ENCODE data around the gene LRRC18.

DNA sequence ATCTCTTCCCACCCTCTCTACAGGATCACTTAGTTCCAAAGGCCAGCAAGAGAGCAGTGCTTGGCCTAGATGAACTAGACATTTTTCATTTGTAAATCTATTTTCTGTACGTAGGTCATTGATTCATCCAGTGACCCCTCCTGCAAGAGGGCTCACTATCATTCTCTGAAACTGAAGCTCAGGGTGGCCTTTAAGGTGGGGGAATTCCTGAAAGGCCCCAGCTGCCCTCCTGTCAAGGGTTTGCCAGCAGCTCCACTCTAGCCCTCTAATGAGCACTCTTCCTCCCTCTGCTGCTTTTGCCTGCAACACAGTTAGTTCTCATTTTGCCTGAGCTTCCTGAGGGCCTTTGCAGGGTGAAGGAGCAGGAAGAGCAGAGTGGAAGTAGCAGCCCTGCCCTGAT lies 41.2 kb downstream of the LRRC18 start:
- TF ChIP-seq CTCF (IDR thresholded peaks at IDR 0.05; ENCODE audit: low read depth, low read length) (no peak), POLR2A (IDR thresholded peaks at IDR 0.05; ENCODE audit: extremely low read depth, insufficient read length) (no peak), MYC (IDR thresholded peaks at IDR 0.05; ENCODE audit: low read depth, low read length) (no peak)
- TF ChIP-seq, protein P1, sequence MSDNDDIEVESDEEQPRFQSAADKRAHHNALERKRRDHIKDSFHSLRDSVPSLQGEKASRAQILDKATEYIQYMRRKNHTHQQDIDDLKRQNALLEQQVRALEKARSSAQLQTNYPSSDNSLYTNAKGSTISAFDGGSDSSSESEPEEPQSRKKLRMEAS (IDR thresholded peaks at IDR 0.05; ENCODE audit: low read depth, low read length), result no peak

Measured in NB4 (cell line).